Mesenchymal stem cell (in vitro differentiated cells and primary cell): ENCODE data around the gene IP6K3.

Experiments used
- DNase-seq: peaks from one replicate; pipeline ENCODE4 v3.0.0-alpha.2; 2013
- H2AFZ ChIP-seq: one replicate; pipeline ENCODE4 v1.6.1; 2013; ENCODE audit warnings: low read depth, mild to moderate bottlenecking, control low read depth, inconsistent platforms, low read length, moderate library complexity
- H2AK5ac ChIP-seq: 2 replicates; pipeline ENCODE4 v1.6.1; 2013; ENCODE audit warnings: low read length, moderate library complexity, mild to moderate bottlenecking, inconsistent platforms; ENCODE audit not compliant: severe bottlenecking
- H2BK120ac ChIP-seq: one replicate; pipeline ENCODE4 v1.6.1; 2013; ENCODE audit warnings: low read depth, mild to moderate bottlenecking, inconsistent platforms, low read length, moderate library complexity
- H2BK12ac ChIP-seq, 2 experiments: one replicate each; pipeline ENCODE4 v1.6.1; 2013; ENCODE audit warnings: inconsistent platforms in 2 of 2, low read length in 2 of 2, mild to moderate bottlenecking in 2 of 2, moderate library complexity in 2 of 2, control low read depth in 1 of 2
- H2BK15ac ChIP-seq: one replicate; pipeline ENCODE4 v1.6.1; 2013; ENCODE audit warnings: mild to moderate bottlenecking, low read depth, inconsistent platforms; ENCODE audit not compliant: poor library complexity, severe bottlenecking
- H2BK5ac ChIP-seq: 2 replicates; pipeline ENCODE4 v1.6.1; 2013; ENCODE audit warnings: low read depth, mild to moderate bottlenecking, low read length, control low read depth, inconsistent platforms; ENCODE audit not compliant: poor library complexity, severe bottlenecking
- H3K14ac ChIP-seq, 2 experiments: one replicate each; pipeline ENCODE4 v1.6.1; 2013; ENCODE audit warnings: inconsistent platforms in 2 of 2, low read length in 2 of 2, control low read depth in 1 of 2, mild to moderate bottlenecking in 1 of 2, moderate library complexity in 1 of 2
- H3K18ac ChIP-seq, 2 experiments: one replicate each; pipeline ENCODE4 v1.6.1; 2013; ENCODE audit warnings: inconsistent platforms in 2 of 2, low read length in 2 of 2, control low read depth in 1 of 2, low read depth in 1 of 2, mild to moderate bottlenecking in 1 of 2
- H3K23ac ChIP-seq, 2 experiments: one replicate each; pipeline ENCODE4 v1.6.1; 2013; ENCODE audit warnings: inconsistent platforms in 2 of 2, low read length in 2 of 2, mild to moderate bottlenecking in 2 of 2, moderate library complexity in 2 of 2, control low read depth in 1 of 2
- H3K27ac ChIP-seq: 2 replicates; pipeline ENCODE4 v1.5.1; 2013; ENCODE audit warnings: mild to moderate bottlenecking, moderate library complexity, low read length, control low read depth, inconsistent platforms; ENCODE audit not compliant: poor library complexity, severe bottlenecking
- H3K27me3 ChIP-seq, 2 experiments: 2 replicates each; pipeline versions ENCODE4 v1.6.1 to v1.7.0; 2013; ENCODE audit warnings: low read length in 2 of 2, mild to moderate bottlenecking in 2 of 2, moderate library complexity in 2 of 2, control low read depth in 1 of 2, inconsistent platforms in 1 of 2; ENCODE audit not compliant: control insufficient read depth in 1 of 2, insufficient read depth in 1 of 2
- H3K36me3 ChIP-seq, 2 experiments: 2 replicates each; pipeline versions ENCODE4 v1.6.1 to v1.7.0; 2013; ENCODE audit warnings: low read length in 2 of 2, control low read depth in 1 of 2, inconsistent platforms in 1 of 2, low read depth in 1 of 2, mild to moderate bottlenecking in 1 of 2; ENCODE audit not compliant: insufficient read depth in 2 of 2, control insufficient read depth in 1 of 2
- H3K4ac ChIP-seq, 2 experiments: one replicate each; pipeline ENCODE4 v1.6.1; 2013; ENCODE audit warnings: inconsistent platforms in 2 of 2, low read length in 2 of 2, mild to moderate bottlenecking in 2 of 2, moderate library complexity in 2 of 2, control low read depth in 1 of 2, low read depth in 1 of 2
- H3K4me1 ChIP-seq: 2 replicates; pipeline ENCODE4 v1.6.1; 2013; ENCODE audit warnings: low read depth, low read length, control low read depth; ENCODE audit not compliant: control insufficient read depth, insufficient read depth
- H3K4me2 ChIP-seq: 2 replicates; pipeline ENCODE4 v1.6.1; 2013; ENCODE audit warnings: low read length, mild to moderate bottlenecking, inconsistent platforms; ENCODE audit not compliant: poor library complexity, severe bottlenecking
- H3K4me3 ChIP-seq, 2 experiments: 2 replicates each; pipeline versions ENCODE4 v1.5.1 to v1.7.0; 2013; ENCODE audit warnings: low read length in 2 of 2, mild to moderate bottlenecking in 2 of 2, control low read depth in 1 of 2, low read depth in 1 of 2; ENCODE audit not compliant: insufficient read depth in 1 of 2
- H3K79me1 ChIP-seq: replicated peaks from 2 replicates; pipeline ENCODE4 v1.6.1; 2013; ENCODE audit warnings: mild to moderate bottlenecking, control low read depth, low read length, inconsistent platforms; ENCODE audit not compliant: poor library complexity, severe bottlenecking
- H3K9ac ChIP-seq: 2 replicates; pipeline ENCODE4 v1.7.0; 2013; ENCODE audit warnings: mild to moderate bottlenecking, low read length, moderate library complexity
- H3K9me3 ChIP-seq: 2 replicates; pipeline ENCODE4 v1.7.0; 2013; ENCODE audit warnings: mild to moderate bottlenecking, low read length; ENCODE audit not compliant: control insufficient read depth
- H4K8ac ChIP-seq: one replicate; pipeline ENCODE4 v1.6.1; 2013; ENCODE audit warnings: inconsistent platforms, mild to moderate bottlenecking, low read length, moderate library complexity
- H4K91ac ChIP-seq: one replicate; pipeline ENCODE4 v1.6.1; 2013; ENCODE audit warnings: mild to moderate bottlenecking, low read length, inconsistent platforms
- WGBS: methylation state at CpG from one replicate; pipeline ENCODE4 v1.1.7; 2013; ENCODE audit warnings: mixed read lengths; 5-methylcytosine and 5-hydroxymethylcytosine counted together

IP6K3 gene

GRCh38 chr6:33719326-33719987 lies 27.2 kb downstream of the IP6K3 start:
- Histone ChIP-seq H3K4me1 (no peaks in the 10 kb centered on the region), H2AFZ (no peak overlapping the region), H2BK12ac (no peak overlapping the region), H3K27ac (no peak overlapping the region), H3K23ac (no peak overlapping the region), H4K91ac (no peak overlapping the region), H3K14ac (no peak overlapping the region), H3K9ac (no peak overlapping the region), H3K4me3 (no peak overlapping the region), H3K4ac (no peak overlapping the region), H3K4me2 (no peak overlapping the region), H2AK5ac (no peak overlapping the region), H2BK15ac (no peak overlapping the region), H3K18ac (no peak overlapping the region), H3K27me3 (peaks cover 8 to 52% of the 10 kb centered on the region in 2 experiments), H3K36me3 (peaks cover 0 to 6% of the 10 kb centered on the region in 2 experiments), H2BK5ac (no peak overlapping the region), H3K79me1 (no peaks in the 10 kb centered on the region), H2BK120ac (no peak overlapping the region), H4K8ac (no peak overlapping the region), H3K9me3 (no peaks in the 10 kb centered on the region)
- 82% methylated on average over 11 of the region's 11 CpGs for WGBS
- DNase-seq: no peak

- no peak overlapping the region for H2BK120ac ChIP-seq
- H3K79me1 ChIP-seq: no peaks in the 10 kb centered on the region
- H4K8ac ChIP-seq: no peak overlapping the region
- no peak overlapping the region for H2BK12ac ChIP-seq
- H3K23ac ChIP-seq: no peak overlapping the region
- H2AFZ ChIP-seq: no peak overlapping the region
- H3K4ac ChIP-seq: no peak overlapping the region
- peaks cover 0 to 5% of the 10 kb centered on the region in 2 experiments for H3K36me3 ChIP-seq
- H2BK15ac ChIP-seq: no peak overlapping the region
- no peak overlapping the region for H4K91ac ChIP-seq
- H3K4me3 ChIP-seq: no peak overlapping the region
- WGBS: no CpG with 5 or more reads among the region's 2 CpGs
- no peak overlapping the region for H3K18ac ChIP-seq
- no peak overlapping the region for H3K4me2 ChIP-seq
- peaks cover 8 to 45% of the 10 kb centered on the region in 2 experiments for H3K27me3 ChIP-seq
- H2AK5ac ChIP-seq: no peak overlapping the region
- no peaks in the 10 kb centered on the region for H3K9me3 ChIP-seq
- no peak overlapping the region for H2BK5ac ChIP-seq
- H3K4me1 ChIP-seq: no peaks in the 10 kb centered on the region
- H3K14ac ChIP-seq: no peak overlapping the region
- no peak overlapping the region for H3K9ac ChIP-seq
- no peak for DNase-seq
- H3K27ac ChIP-seq: no peak overlapping the region
These were observed 28.0 kb downstream of the IP6K3 start for GRCh38 chr6:33718713-33719112.

GRCh38 chr6:33717934-33718455 lies 28.7 kb downstream of the IP6K3 start:
- H3K27me3 ChIP-seq: peaks cover 8 to 38% of the 10 kb centered on the region in 2 experiments
- H2BK5ac ChIP-seq: no peak overlapping the region
- WGBS: 86% methylated on average over 3 of the region's 6 CpGs
- H3K27ac ChIP-seq: no peak overlapping the region
- no peaks in the 10 kb centered on the region for H3K79me1 ChIP-seq
- no peak overlapping the region for H4K91ac ChIP-seq
- H3K14ac ChIP-seq: no peak overlapping the region
- no peak overlapping the region for H3K9ac ChIP-seq
- H3K23ac ChIP-seq: no peak overlapping the region
- H2BK15ac ChIP-seq: no peak overlapping the region
- no peaks in the 10 kb centered on the region for H3K9me3 ChIP-seq
- H2AK5ac ChIP-seq: no peak overlapping the region
- H3K36me3 ChIP-seq: peaks cover 0 to 3% of the 10 kb centered on the region in 2 experiments
- H2AFZ ChIP-seq: no peak overlapping the region
- H3K4me2 ChIP-seq: no peak overlapping the region
- no peak overlapping the region for H2BK12ac ChIP-seq
- H2BK120ac ChIP-seq: no peak overlapping the region
- no peaks in the 10 kb centered on the region for H3K4me1 ChIP-seq
- peak overlapping the region in 1 of 2 experiments; percentile 13 for H3K4me3 ChIP-seq
- no peak for DNase-seq
- H3K18ac ChIP-seq: no peak overlapping the region
- no peak overlapping the region for H3K4ac ChIP-seq
- H4K8ac ChIP-seq: no peak overlapping the region

GRCh38 chr6:33716890-33717632 lies 29.6 kb downstream of the IP6K3 start:
- Histone ChIP-seq H4K8ac (no peak overlapping the region), H2AFZ (no peak overlapping the region), H2BK15ac (no peak overlapping the region), H3K9ac (peak overlapping the region; percentile 15), H3K4me3 (no peak overlapping the region), H3K4me2 (no peak overlapping the region), H2BK12ac (no peak overlapping the region), H3K14ac (no peak overlapping the region), H3K27me3 (peaks cover 8 to 28% of the 10 kb centered on the region in 2 experiments), H2AK5ac (no peak overlapping the region), H3K9me3 (no peaks in the 10 kb centered on the region), H3K4ac (no peak overlapping the region), H4K91ac (no peak overlapping the region), H2BK5ac (no peak overlapping the region), H3K18ac (no peak overlapping the region), H3K23ac (no peak overlapping the region), H2BK120ac (no peak overlapping the region), H3K36me3 (no peaks in the 10 kb centered on the region), H3K4me1 (no peaks in the 10 kb centered on the region), H3K79me1 (no peaks in the 10 kb centered on the region), H3K27ac (no peak overlapping the region)
- DNase-seq: no peak
- 90% methylated on average over 6 of the region's 8 CpGs for WGBS
